ENCODE measurements around the gene IBA57.
"Not testable (repeated sequence)": the region's sequence is repeated elsewhere in the genome, so short reads cannot be mapped to it uniquely, and the experiment has no call there.

The IBA57 gene

DNA sequence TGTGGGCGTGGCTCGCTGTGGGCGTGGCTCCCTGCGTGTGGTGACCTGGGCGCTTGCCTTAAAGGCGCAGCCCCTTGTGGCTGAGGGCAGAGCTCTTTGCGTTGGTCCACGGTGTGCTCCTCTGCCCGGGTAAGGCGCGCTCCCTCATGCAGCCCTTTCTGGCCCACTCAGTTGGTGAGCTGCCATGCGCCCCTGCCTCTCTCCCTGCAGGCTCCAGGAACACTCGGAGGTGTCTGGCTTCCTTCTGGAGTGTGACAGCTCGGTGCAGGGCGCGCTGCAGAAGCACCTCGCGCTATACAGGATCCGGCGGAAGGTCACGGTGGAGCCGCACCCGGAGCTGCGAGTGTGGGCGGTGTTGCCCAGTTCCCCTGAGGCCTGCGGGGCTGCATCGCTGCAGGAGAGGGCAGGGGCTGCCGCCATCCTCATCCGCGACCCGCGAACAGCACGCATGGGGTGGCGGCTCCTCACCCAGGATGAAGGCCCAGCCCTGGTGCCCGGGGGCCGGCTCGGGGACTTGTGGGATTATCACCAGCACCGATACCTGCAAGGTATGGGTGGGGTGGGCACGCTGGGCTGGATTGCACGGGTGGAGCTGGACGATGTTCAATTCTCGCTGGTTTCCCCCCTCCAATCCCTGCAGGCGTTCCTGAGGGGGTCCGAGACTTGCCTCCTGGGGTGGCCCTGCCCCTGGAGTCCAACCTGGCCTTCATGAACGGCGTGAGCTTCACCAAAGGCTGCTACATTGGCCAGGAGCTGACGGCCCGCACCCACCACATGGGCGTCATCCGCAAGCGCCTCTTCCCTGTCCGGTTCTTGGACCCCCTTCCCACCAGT lies 9.1 kb downstream of the IBA57 start:
- no peak for DNase-seq

DNA sequence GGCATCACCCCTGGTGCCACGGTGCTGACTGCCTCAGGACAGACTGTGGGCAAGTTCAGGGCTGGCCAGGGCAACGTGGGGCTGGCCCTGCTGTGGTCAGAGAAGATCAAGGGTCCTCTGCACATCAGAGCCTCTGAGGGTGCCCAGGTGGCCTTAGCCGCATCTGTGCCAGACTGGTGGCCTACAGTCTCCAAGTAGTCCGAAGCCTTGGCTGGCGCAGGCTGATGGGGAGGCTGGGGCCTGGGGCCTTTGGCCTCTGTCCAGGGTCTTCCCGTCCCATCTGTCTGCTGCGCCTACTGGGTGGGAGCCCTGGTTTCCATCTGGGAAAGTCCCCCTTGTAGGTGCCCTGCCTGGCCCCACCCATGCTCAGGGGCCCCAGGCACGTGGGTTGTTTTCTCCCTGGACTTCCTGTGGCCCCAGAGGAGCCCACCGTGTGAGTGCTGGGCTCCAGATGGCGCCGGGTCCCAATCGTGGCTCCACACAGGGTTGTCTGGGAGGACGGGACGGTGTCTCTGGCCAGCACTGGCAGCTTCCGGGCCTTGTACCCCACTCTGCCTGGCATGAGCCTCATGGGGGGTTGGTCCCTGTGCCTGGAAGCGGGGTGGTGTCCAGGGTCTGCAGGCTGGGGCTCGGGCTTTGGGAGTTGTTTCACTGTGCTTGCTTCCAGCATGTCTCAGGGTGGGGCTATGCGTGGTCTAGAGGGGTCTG lies 9.9 kb downstream of the IBA57 start:
- no peak for DNase-seq

DNA sequence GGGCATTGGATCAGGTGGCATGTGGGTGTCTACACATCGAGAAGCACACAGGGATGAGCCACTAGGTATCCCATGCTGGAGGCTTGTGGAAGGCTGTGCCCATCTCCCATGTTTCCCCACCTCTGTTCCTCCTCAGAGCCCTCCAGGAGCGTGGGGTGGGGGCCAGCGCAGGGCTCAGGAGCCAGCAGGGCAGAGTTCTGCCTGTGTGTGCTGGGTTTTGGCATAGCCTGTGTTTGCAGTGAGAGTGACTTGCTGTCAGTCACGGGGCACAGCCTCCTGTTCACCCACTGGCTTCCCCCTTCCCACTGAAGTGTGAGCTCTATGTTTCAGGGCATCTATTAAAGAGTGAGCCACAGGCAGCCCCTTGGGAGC lies 10.4 kb downstream of the IBA57 start:
- no peak for DNase-seq

DNA sequence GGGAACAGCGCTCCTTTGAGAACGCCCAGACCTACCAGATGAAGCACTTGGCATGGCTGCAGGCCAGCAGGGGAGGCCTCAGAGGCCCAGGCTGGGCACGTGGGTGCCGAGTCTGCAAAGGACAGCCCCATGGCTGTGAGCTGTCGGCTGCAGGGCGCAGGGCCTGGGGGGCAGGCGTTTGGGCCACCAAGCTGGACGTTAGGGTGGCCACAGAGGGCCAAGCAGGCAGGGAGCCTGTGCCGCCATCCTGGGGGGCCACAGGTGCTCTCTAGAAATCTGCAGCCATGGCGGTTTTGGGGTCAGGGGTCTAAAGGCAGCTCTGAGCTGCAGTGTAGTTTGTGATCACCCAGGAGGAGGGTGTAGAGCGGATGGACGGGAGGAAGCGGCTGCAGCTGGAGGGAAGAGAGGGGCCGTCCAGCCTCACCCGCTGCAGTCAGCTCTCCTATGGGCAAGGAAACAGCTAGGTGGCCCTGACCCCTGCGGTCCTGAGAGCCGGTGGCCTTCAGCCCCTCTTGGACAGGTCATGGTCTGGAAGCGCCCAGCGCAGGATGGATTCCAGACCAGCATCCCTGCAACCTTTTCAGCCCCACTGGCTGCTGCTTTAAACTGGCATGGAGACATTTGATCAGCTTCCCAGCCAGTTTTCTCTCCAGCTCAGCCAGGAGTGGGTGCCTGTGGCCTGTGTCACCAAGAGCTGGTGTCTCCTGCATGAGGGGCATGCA lies 11.0 kb downstream of the IBA57 start:
- no peak for DNase-seq

DNA sequence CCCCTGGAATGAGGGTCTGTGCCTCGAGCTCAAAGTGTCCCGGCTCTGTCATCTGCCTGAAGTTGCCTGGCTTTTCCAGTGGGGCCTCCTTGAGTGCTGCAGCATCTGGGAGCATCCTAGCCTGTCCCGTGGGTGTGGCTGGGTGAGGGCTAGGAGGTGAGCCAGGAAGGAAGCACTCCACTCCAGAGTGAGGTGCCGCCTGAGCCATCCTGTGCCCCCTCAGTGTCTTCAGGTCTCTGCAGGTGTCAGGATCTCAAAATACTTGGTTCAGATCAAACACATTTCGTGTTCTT lies 11.5 kb downstream of the IBA57 start:
- DNase-seq: no peak

DNA sequence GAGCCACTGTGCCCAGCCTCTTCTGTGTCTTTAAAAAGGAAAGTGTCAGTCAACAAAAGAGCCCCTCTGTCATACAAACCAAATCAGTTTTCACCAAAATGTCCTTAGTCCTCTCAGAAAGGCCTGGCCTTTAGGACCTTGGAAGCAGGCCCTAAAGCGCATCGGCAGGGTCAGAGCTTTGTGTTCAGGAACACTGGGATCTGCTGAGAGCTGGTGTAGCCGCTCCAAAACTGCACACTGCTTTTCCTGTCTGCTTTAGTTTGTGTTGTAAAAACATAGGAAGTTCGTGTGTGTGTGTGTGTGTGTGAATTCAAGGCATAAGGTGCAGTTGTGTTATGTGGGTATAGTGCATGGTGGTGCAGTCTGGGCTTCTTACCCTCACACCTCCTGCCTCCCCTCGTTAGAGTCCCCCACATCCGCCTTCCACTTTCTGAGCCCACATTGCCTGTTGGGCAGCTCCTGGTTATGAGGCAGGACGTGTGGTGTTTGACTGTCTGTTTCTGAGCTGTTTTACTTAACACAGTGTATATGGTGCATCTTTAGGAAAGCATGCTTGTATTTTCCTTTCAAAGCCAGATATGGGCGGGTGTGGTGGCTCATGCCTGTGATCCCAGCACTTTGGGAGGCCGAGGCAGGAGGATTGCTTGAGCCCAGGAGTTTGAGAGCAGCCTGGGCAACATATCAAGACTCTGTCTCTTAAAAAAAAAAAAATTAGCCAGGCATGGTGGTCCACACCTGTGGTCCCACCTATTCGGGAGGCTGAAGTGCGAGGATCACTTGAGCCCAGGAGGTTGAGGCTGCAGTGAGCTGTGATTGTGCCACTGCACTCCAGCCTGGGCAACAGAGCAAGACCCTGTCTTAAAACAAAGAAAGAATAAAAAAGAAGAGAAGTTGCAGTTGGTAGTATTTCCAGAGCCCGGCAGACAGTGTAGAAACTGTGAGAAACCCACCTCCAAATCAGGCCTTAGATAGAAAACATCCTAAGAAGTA lies 12.4 kb downstream of the IBA57 start:
- DNase-seq: no peak

DNA sequence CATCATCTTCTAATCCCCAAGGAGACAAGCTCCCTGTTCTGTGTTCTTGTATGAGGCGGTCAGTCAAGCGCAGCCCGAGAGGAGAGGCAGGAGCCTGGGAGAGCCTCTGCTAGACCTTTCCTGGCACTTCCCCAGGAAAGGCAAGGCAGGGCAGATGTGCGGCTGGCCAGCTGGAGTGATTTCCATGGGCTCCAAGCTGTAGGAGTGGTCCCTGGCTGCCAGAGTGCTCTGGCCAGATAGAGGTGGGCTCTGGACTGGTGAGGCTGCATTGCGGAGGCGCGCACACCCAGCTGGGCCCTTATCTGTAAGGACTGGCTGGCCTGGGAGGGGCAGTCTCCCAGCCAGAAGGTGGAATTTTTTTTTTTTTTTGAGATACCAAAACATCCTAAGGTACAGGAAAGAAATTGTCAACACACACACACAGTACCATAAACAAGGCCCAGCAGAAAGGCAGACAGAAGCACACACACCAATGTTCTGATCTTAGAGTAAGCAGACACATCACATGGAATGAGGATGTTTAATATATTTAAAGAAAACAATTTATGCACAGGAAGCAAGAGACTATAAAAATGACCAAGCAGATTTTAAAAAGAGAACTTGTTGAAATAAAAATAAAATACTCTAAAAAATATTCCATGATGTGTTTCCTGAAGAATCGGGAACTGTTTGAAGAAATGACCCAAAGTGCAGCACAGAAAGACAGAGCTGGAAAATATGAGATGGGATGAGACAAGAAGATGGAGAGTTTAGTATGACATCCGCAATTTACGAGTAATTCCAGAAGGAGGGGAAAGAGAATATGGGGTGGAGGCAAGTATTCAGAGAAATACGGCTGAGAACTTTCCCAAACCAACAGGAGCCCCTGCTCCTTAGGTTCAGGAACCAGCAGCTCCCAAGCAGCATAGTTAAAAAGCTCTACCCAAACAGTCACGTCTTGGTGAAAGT lies 13.4 kb downstream of the IBA57 start:
- DNase-seq: no peak

DNA sequence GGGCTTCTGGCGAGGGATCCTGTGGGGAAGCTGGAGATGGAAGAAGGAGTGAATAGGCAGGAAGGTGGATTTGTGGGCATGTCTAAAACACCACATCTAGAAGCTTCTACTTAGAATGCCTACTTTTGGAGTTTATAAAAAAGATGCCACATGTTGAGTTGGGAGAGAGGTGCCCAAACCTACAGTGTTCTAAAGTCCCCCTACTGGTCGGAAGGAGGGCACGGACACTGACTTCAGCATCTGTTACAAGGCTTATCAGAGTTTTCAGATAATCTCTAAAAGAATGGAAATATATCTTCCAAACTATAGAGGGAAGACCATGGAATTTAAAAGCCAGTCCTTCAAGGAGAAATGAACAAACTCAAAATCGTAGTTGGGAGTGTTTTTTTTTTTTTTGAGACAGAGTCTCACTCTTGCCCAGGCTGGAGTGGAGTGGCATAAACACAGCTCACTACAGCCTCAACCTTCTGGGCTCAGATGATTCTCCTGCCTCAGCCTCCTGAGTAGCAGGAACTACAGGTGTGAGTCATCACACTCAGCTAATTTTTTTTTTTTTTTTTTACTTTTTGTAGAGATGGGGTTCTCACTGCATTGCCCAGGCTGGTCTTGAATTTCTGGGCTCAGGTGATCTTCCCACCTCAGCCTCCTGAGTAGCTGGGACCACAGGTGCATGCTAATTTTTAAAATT lies 14.8 kb downstream of the IBA57 start:
- no peak for DNase-seq

DNA sequence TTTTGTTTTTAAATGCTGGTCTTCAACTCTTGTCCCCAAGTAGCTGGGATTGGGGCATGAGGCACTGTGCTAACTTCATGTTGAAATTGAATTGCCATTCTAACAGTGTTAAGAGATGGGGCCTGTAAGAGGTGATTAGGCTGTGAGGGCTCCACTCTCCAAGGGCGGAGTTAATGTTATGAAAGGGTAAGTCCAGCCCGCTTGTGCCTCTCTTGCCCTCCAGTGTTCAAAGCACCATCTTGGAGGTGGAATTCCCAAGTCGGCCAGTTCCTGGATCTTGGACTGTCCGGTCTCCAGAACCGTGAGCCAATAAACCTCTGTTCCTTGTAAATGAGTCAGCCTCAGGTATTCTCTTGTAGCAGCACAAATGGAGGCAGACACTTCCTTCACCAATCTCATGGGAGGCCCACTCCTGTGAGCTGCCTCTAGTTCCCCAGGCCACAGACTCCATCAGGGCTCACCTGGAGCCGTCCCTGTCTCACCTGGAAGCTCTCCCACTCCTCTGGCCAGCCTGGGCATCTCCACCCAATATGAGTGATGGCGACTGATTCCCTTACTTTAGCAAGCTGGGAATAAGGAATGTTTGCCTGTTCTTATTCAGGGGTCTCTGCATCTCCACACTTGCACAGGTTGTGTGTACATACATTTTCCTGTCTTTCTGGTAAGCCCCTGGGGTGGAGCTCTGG lies 15.5 kb downstream of the IBA57 start:
- DNase-seq: no peak

DNA sequence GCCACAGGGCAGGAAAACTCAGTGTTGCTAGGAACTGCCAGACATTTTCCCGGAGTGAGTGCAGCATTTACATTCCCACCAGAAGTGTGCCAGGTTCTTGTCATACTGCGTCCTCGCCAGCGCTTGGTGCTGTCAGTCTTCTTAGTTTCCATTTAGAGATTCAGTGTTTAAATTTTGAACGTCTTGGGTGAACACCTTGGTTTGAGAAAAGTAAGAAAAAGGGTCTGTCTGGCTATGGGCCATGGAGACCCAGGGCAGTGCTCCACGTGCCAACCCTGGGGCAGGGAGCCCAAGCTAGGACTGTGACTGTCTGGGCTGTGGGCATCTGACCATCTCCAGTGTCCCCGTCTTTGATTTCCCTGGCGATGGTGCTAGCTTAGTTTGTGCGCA lies 16.0 kb downstream of the IBA57 start:
- DNase-seq: no peak

DNA sequence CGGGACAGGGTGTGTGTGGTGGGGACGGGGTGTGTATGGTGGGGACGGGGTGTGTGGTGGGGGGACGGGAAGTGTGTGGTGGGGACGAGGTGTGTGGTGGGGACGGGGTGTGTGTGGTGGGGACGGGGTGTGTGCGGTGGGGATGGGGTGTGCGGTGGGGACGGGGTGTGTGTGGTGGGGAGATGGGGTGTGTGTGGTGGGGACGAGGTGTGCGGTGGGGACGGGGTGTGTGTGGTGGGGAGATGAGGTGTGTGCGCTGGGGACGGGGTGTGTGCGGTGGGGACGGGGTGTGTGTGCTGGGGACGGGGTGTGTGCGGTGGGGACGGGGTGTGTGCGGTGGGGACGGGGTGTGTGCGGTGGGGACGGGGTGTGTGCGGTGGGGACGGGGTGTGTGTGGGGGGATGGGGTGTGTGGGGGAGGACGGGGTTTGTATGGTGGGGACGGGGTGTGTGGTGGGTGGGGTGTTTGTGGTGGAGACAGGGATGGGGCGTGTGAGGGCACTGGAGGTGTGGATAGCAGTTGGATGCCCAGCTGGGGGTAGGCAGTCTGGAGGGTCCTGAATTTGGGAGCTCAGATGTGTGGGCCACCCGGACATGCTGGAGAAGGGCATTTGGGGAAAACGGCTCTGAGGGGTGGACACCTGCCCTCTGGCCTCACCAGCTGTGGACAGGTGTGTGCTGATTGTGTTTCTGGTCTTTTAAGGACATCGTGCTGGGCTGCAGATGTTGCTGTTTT lies 16.9 kb downstream of the IBA57 start:
- DNase-seq: no peak

DNA sequence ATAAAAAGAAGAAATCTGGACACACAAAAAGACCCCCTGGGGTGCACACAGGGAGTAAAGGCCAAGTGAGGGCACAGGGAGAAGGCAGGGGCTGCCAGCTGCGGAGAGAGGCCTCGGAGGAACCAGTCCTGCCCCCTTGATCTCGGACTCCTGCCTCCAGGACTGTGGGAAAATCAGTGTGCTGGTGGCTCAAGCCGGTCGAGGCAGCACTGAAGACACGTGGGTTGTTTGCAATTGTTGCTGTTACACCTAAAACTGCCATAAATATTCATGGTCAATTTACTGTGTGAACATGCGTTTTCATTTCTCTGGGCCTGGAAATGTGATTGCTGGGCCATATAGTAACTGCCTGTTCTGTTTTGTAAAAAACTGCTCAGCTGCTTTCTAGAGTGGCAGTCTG lies 18.5 kb downstream of the IBA57 start:
- DNase-seq: no peak

DNA sequence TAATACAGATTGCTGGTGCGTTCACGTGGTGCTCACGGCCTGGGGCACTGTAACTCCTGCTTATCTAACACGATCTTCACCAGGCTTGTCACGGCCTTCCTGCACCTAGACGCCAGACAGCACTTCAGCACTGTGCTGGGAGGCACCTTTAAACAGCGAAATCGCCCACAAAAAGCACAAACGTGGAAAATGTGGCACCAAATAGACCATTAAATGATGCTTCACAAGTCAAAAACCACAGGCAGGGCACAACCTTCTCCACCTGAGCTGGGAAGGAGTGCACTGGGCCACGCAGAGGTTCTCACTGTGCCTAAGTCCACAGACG lies 20.0 kb downstream of the IBA57 start:
- DNase-seq: no peak

DNA sequence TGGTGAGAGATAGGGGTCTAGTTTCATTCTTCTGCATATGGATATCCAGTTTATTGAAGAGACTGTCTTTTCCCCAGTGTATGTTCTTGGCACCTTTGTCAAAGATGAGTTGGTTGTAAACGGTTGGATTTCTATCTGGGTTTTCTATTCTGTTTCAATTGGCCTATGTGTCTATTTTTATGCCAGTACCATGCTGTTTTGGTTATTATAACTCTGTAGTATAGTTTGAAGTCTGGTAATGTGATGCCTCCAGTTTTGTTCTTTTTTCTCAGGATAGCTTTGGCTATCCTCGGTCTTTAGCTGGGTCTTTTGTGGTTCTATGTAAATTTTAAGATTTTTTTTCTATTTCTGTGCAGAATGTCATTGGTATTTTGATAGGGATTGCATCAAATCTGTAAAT lies 22.6 kb downstream of the IBA57 start:
- not testable (repeated sequence) for DNase-seq

DNA sequence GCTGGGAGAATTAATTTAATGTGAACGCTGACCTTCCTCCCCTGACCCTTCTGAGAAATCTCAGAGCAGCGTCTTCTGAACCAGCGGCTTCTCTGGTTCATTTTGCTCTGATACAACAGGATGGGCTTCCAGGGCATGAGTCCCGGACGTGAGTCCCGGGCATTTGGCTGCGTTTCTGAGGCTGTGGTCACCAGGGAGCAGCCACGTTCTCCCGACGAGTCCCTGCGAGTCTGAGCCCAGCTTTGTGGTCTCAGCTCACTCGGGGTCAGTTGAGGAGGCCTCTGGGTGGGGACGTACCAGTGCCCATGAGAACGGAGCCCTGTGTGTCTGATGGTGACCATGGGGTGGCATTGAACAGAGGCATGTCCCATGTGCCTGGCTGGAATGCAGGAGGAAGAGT lies 24.6 kb downstream of the IBA57 start:
- no peak for DNase-seq

DNA sequence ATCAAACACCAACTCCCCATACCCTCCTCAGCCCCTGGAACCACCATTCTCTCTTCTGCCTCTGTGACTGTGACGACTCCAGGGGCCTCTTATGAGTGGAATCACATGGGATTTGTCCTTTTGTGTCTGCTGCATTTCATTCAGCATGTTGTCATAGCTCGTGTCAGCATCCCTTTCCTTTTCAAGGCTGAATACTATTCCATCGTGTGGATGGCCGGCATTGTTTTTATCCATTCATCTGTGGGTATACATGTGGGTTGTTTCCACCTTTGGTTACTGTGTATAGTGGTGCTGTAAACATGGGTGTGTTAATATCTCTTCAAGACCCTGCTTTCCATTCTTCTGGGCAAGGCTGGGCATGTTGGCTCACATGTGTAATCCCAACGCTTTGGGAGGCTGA lies 25.2 kb downstream of the IBA57 start:
- no peak for DNase-seq

DNA sequence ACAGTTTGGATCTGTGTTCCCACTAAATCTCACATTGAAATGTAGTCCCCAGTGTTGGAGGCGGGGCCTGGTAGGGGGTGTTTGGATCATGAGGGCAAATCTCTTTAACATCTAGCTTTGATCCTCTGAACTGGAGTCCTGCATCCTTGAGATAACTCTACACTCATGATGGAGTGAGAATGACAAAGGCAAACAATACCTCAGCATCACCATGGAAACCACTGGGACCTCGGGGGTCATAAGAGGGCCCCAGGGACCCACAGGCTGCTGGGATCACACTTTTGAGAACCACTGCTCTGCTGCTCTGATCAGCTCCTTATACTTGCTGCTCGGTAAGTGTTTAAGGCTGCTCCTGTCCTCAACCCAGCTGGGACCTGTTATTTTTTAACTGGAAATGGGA lies 28.8 kb downstream of the IBA57 start:
- no peak for DNase-seq

DNA sequence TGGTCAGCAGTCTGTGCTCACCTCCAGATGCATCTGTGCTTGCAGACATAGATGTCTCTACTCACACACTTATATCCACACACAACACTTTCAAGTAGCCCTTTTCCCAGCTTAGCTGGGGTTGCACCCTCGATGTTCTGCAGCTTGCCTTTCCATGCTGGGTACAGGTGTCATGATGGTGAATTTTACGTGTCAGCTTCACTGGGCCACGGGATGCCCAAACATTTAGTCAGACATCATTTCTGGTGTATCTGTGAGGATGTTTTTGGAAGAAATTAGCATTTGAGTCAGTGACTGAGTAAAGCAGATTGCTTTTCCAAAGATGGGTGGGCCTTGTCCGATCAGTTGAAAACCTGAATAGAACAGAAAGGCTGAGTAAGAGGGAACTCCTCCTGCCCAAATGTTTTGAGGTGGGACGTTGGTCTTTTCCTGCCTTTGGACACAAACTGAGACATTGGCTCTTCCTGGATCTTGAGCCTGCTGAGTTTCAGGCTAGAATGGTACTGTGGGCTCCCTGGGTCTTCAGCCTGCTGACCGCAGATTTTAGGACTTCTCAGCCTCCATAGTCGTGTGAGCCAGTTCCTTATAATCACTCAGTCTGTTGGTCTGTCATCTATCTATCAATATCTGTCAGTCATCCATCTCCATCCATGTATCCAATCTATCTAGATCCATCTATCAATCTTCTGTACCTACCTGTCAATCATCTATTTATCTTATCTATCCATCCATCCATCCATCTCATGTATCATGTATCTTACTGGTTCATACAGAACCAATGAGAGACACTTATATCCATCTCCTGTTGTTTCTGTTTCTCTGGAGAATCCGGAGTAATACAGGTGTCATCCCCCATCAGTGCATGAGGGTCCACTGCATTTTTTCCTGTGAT lies 29.6 kb downstream of the IBA57 start:
- no peak for DNase-seq

All from NCI-H2029 treated with DMSO at 0.1 percent for 48 hours (cell line).